ENCODE data around the gene IL1RAPL1. TPM values are rescaled to one million over a fixed set of nuclear protein-coding genes. Genes with fewer than 3 reads are reported as not detected.

IL1RAPL1 gene
- polyA plus RNA-seq, 2 of the 4 experiments (the other 2 are of a cell fraction) = not detected

- DNase-seq (ENCODE audit: low read depth in 1 of 2, low spot score in 1 of 2) (peak in 1 of 2 experiments; percentile 10), ATAC-seq (no peak; a peak in 1 of 6 replicates), FAIRE-seq (no peak)
- H3K27ac ChIP-seq = peak overlapping the region; percentile 17 to 44; a peak in 3 of 6 replicates
- peaks cover 18% of the 10 kb centered on the region for H3K4me1 ChIP-seq
- CTCF ChIA-PET = no interaction called here
- no peaks in the 10 kb centered on the region for H3K9me3 ChIP-seq
- POLR2A ChIA-PET = no interaction called here
- 0 out of 3 replicates have a peak overlapping the region, but pooled peaks have one; percentile 5 for H3K4me2 ChIP-seq
- H3K4me3 ChIP-seq = no peak overlapping the region
- 70% methylated on average over 2 of the region's 2 CpGs for WGBS (ENCODE audit: missing lambda C conversion rate)
- TF ChIP-seq MAFK (IDR thresholded peaks at IDR 0.05; ENCODE audit: partially characterized antibody) = peak; percentile 29
- TF ChIP-seq, protein P1, sequence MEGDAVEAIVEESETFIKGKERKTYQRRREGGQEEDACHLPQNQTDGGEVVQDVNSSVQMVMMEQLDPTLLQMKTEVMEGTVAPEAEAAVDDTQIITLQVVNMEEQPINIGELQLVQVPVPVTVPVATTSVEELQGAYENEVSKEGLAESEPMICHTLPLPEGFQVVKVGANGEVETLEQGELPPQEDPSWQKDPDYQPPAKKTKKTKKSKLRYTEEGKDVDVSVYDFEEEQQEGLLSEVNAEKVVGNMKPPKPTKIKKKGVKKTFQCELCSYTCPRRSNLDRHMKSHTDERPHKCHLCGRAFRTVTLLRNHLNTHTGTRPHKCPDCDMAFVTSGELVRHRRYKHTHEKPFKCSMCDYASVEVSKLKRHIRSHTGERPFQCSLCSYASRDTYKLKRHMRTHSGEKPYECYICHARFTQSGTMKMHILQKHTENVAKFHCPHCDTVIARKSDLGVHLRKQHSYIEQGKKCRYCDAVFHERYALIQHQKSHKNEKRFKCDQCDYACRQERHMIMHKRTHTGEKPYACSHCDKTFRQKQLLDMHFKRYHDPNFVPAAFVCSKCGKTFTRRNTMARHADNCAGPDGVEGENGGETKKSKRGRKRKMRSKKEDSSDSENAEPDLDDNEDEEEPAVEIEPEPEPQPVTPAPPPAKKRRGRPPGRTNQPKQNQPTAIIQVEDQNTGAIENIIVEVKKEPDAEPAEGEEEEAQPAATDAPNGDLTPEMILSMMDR (IDR thresholded peaks at IDR 0.05) = no peak
These were observed 943.3 kb downstream of the IL1RAPL1 start for GRCh38 chrX:29530501-29530900.

DNA sequence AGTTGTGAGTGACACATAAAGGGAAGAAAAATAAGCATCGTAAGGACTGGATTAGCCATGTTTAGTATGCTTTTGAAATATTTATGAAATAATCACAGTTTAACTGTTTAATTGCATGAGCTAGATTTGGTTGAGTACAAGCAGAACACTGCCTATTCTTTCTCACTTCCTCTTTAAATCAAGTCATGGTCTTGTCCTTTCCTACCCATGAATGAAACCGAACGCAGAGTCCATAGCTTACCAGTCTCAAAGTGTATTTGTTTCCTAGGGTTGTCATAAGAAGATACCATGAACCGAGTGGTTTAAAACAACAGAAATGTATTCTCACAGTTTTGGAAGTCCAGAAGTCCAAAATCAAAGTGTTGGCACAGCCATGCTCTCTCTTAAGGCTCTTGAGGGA lies 944.1 kb downstream of the IL1RAPL1 start:
- FAIRE-seq = peak; percentile 96
- 37% methylated on average over 4 of the region's 4 CpGs for WGBS (ENCODE audit: missing lambda C conversion rate)
- Histone ChIP-seq H3K4me3 (no peak overlapping the region), H3K4me2 (no peak overlapping the region), H3K27ac (peak overlapping the region in 1 of 2 experiments; percentile 51; a peak in 1 of 6 replicates), H3K9me3 (no peaks in the 10 kb centered on the region), H3K4me1 (peaks cover 25% of the 10 kb centered on the region)
- no peak for DNase-seq (ENCODE audit: low read depth in 1 of 2, low spot score in 1 of 2)
- ChIA-PET POLR2A (no interaction called here), CTCF (no interaction called here)
- TF ChIP-seq HOXB5 (CRISPR knock-in tag; IDR thresholded peaks at IDR 0.05) = no peak
- TF ChIP-seq BHLHE40 (IDR thresholded peaks at IDR 0.05; ENCODE audit: low read depth, low read length) = no peak
- TF ChIP-seq NR3C1 (IDR thresholded peaks at IDR 0.05) = no peak
- TF ChIP-seq ELK1 (IDR thresholded peaks at IDR 0.05; ENCODE audit: low read depth, low read length) = no peak
- TF ChIP-seq SREBF2 (IDR thresholded peaks at IDR 0.05) = no peak
- no peak for TF ChIP-seq PHF8 (IDR thresholded peaks at IDR 0.05; ENCODE audit: borderline replicate concordance, low read depth)
- no peak for TF ChIP-seq TP53 (CRISPR knock-in tag; IDR thresholded peaks at IDR 0.05)
- ATAC-seq = no peak

DNA sequence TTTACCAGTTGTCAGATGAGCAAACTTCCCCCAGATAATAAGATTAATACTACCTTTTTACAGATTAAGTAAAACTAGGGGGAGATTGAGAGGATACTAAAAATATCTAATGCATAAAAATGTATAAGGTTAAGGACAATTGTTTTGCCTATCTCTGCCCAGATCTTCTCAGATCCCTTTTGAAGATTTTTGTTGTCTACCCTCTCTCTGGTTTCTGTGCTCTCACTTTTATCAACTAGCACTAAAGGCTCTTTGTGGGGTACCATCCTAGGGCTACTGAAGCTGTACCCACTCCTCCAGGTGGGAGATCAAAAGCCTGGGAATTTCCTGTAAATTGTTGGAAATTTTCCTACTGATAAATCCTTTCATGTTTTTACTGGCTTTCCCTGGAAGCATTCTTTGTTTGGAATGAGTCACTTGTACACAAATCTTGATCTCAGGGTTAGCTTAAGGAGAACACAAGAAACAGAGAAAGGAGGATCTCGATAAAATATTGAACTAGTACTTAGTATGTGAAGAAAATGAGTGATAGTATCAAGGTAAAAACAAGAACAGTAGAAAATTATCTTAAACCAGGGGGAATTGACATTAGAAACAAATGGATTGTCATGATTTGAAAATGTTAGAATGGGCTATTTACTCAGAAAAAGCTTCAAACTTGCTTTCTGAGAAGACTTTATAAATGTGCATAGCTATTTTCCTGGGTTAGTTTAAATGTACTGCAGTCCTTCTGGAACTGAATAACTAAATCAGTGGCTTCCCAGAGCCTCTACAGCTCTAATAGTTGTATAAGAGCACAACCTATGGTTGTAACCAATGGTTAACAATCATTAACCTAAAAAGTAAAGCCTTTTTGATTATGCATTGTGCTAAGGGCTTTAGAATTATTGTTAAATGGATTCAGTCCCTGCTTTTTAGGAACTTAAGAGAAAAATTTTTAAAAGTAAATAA lies 948.2 kb downstream of the IL1RAPL1 start:
- H3K9me3 ChIP-seq = no peaks in the 10 kb centered on the region
- ATAC-seq (peak; percentile 77 to 91), DNase-seq (ENCODE audit: low read depth in 1 of 2, low spot score in 1 of 2) (peak; percentile 23 to 74), FAIRE-seq (peak; percentile 100)
- ChIA-PET CTCF (interaction anchor here (0.6 kb wide), 1 partner anchor 208 kb away, joined by 3 read pairs; no protein-coding TSS in a partner anchor), POLR2A (no interaction called here)
- H3K4me1 ChIP-seq = peaks cover 25% of the 10 kb centered on the region
- H3K4me2 ChIP-seq = peak overlapping the region; percentile 67
- 0% methylated on average over 1 of the region's 1 CpG for WGBS (ENCODE audit: missing lambda C conversion rate)
- H3K4me3 ChIP-seq = no peak overlapping the region
- TF ChIP-seq ZNF302 (CRISPR knock-in tag; IDR thresholded peaks at IDR 0.05) (no peak), MAX (IDR thresholded peaks at IDR 0.05) (no peak), JUN (IDR thresholded peaks at IDR 0.05) (peak; percentile 35 to 58; a peak in 2 of 5 replicates), CBX8 (IDR thresholded peaks at IDR 0.05) (no peak), GATA3 (IDR thresholded peaks at IDR 0.05; ENCODE audit: borderline replicate concordance) (peak; percentile 81), HOXB5 (CRISPR knock-in tag; IDR thresholded peaks at IDR 0.05) (no peak), RFX5 (IDR thresholded peaks at IDR 0.05) (no peak), MYC (IDR thresholded peaks at IDR 0.05; ENCODE audit: borderline replicate concordance, low read length) (no peak), JUNB (IDR thresholded peaks at IDR 0.05) (peak; percentile 78), FOSL2 (IDR thresholded peaks at IDR 0.05) (peak; percentile 63; the same call in 1 of the 2 replicates), FOSL2 (CRISPR knock-in tag; IDR thresholded peaks at IDR 0.05) (peak; percentile 79), SMC3 (IDR thresholded peaks at IDR 0.05) (peak; percentile 11; the same call in 1 of the 3 replicates), RNF2 (IDR thresholded peaks at IDR 0.05; ENCODE audit: borderline replicate concordance, low read depth) (no peak), EP300 (IDR thresholded peaks at IDR 0.05) (peak in 1 of 2 experiments; percentile 63; a peak in 1 of 5 replicates), EHF (CRISPR knock-in tag; IDR thresholded peaks at IDR 0.05) (no peak)
- peak overlapping the region; percentile 67 to 87 for H3K27ac ChIP-seq
